Suprapubic skin (tissue), 3 donors: ENCODE data around the gene FAM171A1.

ENCODE experiments used
- POLR2A ChIP-seq, 2 donors: fragments of 450-650 bp; IDR thresholded peaks; one replicate each; pipeline ENCODE4 v1.6.1; 2017; ENCODE audit warnings: antibody characterized with exemption in 2 of 2, mild to moderate bottlenecking in 2 of 2, moderate library complexity in 2 of 2
- TF ChIP-seq, protein P1 (sequence below), 2 donors: fragments of 200-600 bp in 1 of 2; fragments of 450-650 bp in 1 of 2; sonication (generic) in 1 of 2; IDR thresholded peaks; one replicate each; pipeline ENCODE4 v1.5.1; 2016 to 2019; ENCODE audit warnings: antibody characterized with exemption in 2 of 2, mild to moderate bottlenecking in 1 of 2, moderate library complexity in 1 of 2

DNA sequence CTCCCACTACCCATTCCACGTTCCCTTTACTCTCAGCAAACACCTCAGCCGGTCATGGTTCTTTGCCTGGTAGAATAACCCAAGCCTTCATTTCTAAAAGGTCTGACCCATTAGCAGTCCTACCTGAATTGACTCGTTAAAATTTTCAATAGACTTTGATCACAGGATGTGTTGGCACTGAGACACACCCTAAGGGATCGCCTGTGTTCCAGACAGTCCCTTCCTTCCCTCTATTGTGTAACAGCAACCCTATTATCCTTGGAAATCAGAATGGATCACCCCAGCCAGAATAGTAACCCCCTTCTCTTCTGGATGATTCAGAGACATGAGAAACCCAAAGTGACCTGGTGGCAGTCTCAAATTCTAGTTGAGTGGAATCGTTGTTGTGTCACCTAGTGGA is 20.4 kb upstream of the FAM171A1 start:
- TF ChIP-seq, protein P1, sequence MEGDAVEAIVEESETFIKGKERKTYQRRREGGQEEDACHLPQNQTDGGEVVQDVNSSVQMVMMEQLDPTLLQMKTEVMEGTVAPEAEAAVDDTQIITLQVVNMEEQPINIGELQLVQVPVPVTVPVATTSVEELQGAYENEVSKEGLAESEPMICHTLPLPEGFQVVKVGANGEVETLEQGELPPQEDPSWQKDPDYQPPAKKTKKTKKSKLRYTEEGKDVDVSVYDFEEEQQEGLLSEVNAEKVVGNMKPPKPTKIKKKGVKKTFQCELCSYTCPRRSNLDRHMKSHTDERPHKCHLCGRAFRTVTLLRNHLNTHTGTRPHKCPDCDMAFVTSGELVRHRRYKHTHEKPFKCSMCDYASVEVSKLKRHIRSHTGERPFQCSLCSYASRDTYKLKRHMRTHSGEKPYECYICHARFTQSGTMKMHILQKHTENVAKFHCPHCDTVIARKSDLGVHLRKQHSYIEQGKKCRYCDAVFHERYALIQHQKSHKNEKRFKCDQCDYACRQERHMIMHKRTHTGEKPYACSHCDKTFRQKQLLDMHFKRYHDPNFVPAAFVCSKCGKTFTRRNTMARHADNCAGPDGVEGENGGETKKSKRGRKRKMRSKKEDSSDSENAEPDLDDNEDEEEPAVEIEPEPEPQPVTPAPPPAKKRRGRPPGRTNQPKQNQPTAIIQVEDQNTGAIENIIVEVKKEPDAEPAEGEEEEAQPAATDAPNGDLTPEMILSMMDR (IDR thresholded peaks at IDR 0.05): no peak
- no peak for TF ChIP-seq POLR2A (IDR thresholded peaks at IDR 0.05)
